ENCODE results near the gene SF3B4. TPM values are rescaled to one million over a fixed set of nuclear protein-coding genes. Genes with fewer than 3 reads are reported as not detected.
A peak's percentile ranks its signal among the peaks of the same experiment; 100 is the strongest.

Gene SF3B4
- total and polyA plus RNA-seq, 2 of the 4 experiments (the other 2 are of a cell fraction) = 6.6 to 64.4 TPM

DNA sequence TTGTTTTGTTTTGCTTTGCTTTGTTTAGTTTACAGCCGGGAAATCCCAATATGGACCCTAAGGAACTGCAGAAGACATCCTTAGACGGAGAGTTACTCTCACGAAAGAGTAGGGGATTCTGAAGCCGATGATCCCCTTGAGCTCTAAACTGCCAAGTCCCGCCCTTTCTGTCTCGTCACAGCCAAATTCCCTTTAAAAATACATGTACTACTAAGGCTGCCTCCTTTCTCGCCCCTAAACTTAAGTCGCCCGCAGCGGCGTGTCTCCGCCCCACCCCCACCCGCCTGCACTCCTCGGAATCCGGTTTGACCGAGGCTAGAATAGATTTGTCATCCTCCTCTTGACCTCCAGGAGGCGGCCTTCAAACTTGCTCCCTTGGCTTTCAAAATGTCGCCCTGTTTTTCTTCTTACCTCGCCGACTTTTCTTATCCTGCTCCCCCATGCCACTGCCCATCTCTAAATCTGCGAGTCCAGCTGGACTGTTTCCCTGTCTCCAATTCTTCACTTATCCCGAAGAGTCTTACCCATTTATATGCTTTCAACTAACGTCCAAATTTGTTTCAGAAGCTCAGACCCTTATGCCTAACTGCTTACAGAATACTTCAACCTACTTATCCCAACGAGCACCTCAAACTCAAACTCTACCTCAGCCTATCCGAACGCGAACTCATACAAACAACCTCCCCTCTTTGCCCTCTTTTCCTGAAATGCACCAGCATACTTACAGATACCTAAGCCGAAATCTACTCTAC, 39.2 kb downstream of the SF3B4 start (continued):
- no peak for TF ChIP-seq BHLHE40 (IDR thresholded peaks at IDR 0.05; ENCODE audit: low read depth, low read length)
- TF ChIP-seq SMC3 (IDR thresholded peaks at IDR 0.05; ENCODE audit: low read depth, low read length) = peak; percentile 44

DNA sequence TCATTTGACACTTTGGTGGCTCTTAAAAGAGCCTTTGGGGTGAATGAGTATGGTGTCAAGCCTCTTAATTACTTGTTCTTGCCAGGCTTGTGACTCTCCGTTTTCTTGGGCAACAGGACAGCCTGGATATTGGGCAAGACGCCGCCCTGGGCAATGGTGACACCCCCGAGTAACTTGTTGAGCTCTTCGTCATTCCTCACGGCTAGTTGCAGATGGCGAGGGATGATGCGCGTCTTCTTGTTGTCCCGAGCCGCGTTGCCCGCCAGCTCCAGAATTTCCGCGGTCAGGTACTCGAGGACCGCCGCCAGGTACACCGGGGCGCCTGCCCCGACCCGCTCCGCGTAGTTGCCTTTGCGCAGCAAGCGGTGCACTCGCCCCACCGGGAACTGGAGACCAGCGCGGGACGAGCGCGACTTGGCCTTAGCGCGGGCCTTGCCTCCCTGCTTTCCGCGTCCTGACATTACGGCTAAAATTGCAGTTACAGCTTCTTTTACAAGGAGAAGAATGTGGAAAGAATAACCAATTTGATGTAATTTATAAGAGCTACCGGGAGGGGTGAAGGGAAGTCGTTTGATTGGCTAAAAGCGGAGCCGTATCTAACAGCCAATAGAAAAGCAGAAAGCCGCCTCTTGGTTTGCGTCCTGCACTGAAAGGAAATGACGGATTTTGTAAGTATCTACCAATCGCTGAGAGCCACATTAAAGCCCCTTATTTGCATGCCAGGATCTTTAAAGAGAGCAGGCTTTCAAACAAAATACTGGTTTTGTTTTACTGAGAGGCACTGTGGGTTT, 40.0 kb downstream of the SF3B4 start:
- no peaks in the 10 kb centered on the region for H3K36me3 ChIP-seq (ENCODE audit: control insufficient read depth, insufficient read depth, low read length)
- ATAC-seq (ENCODE audit: low read depth) = peak; percentile 72
- peak; percentile 99 for DNase-seq
- H4K8ac ChIP-seq (ENCODE audit: low read depth in 2 of 2, low read length in 2 of 2) = peak overlapping the region in 1 of 2 experiments; percentile 97; a peak in 3 of 4 replicates
- BruUV-seq (replicated peaks) = no TSS peak
- H4K91ac ChIP-seq (ENCODE audit: insufficient read depth, low read depth, low read length) = peak overlapping the region; percentile 66; the same call in 1 of the 2 replicates
- peak overlapping the region; percentile 27; the same call in 1 of the 3 replicates for H2BK15ac ChIP-seq (ENCODE audit: low read depth, low read length)
- H3K23ac ChIP-seq (ENCODE audit: low read depth, low read length) = peak overlapping the region; percentile 96
- peak overlapping the region; percentile 92 for H2BK5ac ChIP-seq (ENCODE audit: low read depth, low read length, poor library complexity, severe bottlenecking)
- ChIA-PET CTCF (interaction anchor here (0.6 to 1.4 kb wide), 5 partner anchors 12 to 299 kb away, joined by 3 to 5 read pairs (median 3); no protein-coding TSS in a partner anchor), POLR2A (ENCODE audit: unreplicated experiment) (interaction anchor here (0.9 to 2.9 kb wide), 11 partner anchors 15 to 299 kb away, joined by 3 to 16 read pairs (median 5); partner anchors contain the start of genes OTUD7B and SF3B4)
- H3K4me1 ChIP-seq (ENCODE audit: control insufficient read depth, insufficient read depth, low read length) = peaks cover 3% of the 10 kb centered on the region; the same call in 1 of the 2 replicates
- H3K9me3 ChIP-seq (ENCODE audit: control insufficient read depth, insufficient read depth, low read length) = no peaks in the 10 kb centered on the region
- peak overlapping the region; percentile 89 for H3K9ac ChIP-seq (ENCODE audit: low read depth, low read length)
- H3K4ac ChIP-seq (ENCODE audit: low read depth, low read length) = peak overlapping the region; percentile 93
- intact Hi-C loops (cut with micrococcal nuclease) (no loop called here), in situ Hi-C loops (cut with MboI; ENCODE audit: low sequenced_read_pairs) (no loop called here), dilution Hi-C loops (cut with HindIII; ENCODE audit: low sequenced_read_pairs, unreplicated experiment) (no loop called here)
- H3K27ac ChIP-seq (ENCODE audit: insufficient read depth, low read length) = peak overlapping the region; percentile 91
- H4K5ac ChIP-seq (ENCODE audit: low read depth, low read length) = peak overlapping the region; percentile 77
- peak overlapping the region; percentile 95 for H3K4me2 ChIP-seq (ENCODE audit: low read depth, low read length)
- H4K20me1 ChIP-seq (ENCODE audit: insufficient read depth, low read length) = peaks cover 15% of the 10 kb centered on the region
- H3K4me3 ChIP-seq (ENCODE audit: insufficient read depth, low read depth, low read length) = peak overlapping the region; percentile 61
- WGBS, 2 experiments (ENCODE audit: extremely low coverage in 2 of 2, insufficient read length in 1 of 2) = 0% methylated on average over 33 of the region's 46 CpGs; no CpG with 5 or more reads in 1 of the 2 experiments
- H3K14ac ChIP-seq (replicated peaks; ENCODE audit: low read depth, low read length) = peak overlapping the region; percentile 73
- H2BK20ac ChIP-seq (ENCODE audit: low read depth, low read length) = peak overlapping the region; percentile 59
- H3K27me3 ChIP-seq (ENCODE audit: control insufficient read depth, insufficient read depth, low read length) = no peaks in the 10 kb centered on the region
- peak overlapping the region; percentile 84 for H2AFZ ChIP-seq (replicated peaks; ENCODE audit: low read length, poor library complexity)
- H3K79me1 ChIP-seq (ENCODE audit: low read depth in 1 of 2, low read length in 2 of 2) = peaks cover 3 to 19% of the 10 kb centered on the region in 2 experiments; a peak in 3 of 4 replicates
- peak overlapping the region; percentile 30; the same call in 1 of the 2 replicates for H2AK5ac ChIP-seq (ENCODE audit: low read depth, low read length)
- H3K18ac ChIP-seq (ENCODE audit: low read depth, low read length) = peak overlapping the region; percentile 71
- peak overlapping the region; percentile 66 for H2AK9ac ChIP-seq (replicated peaks; ENCODE audit: low read depth, low read length, poor library complexity)
- peak overlapping the region; percentile 93 for H3K56ac ChIP-seq (ENCODE audit: extremely low read depth, insufficient read depth, low read length)
- H3K9me1 ChIP-seq (ENCODE audit: insufficient read depth, low read length) = no peaks in the 10 kb centered on the region
- H2BK120ac ChIP-seq (ENCODE audit: low read depth, low read length) = peak overlapping the region; percentile 82
- TF ChIP-seq POLR2A (IDR thresholded peaks at IDR 0.05; ENCODE audit: low read depth, low read length) = peak; percentile 97
- no peak for TF ChIP-seq ELK1 (IDR thresholded peaks at IDR 0.05; ENCODE audit: borderline replicate concordance, low read depth, low read length)
- no peak for TF ChIP-seq RFX5 (IDR thresholded peaks at IDR 0.05; ENCODE audit: low read depth, low read length)
- TF ChIP-seq NFE2L2 (IDR thresholded peaks at IDR 0.05; ENCODE audit: low read depth, low read length) = no peak
- no peak for TF ChIP-seq SMC3 (IDR thresholded peaks at IDR 0.05; ENCODE audit: low read depth, low read length)
- no peak for TF ChIP-seq RAD21 (IDR thresholded peaks at IDR 0.05; ENCODE audit: low read length)
- peak; percentile 56; the same call in 1 of the 2 replicates for TF ChIP-seq MAZ (IDR thresholded peaks at IDR 0.05; ENCODE audit: borderline replicate concordance, low read depth, low read length)
- TF ChIP-seq, protein P1, sequence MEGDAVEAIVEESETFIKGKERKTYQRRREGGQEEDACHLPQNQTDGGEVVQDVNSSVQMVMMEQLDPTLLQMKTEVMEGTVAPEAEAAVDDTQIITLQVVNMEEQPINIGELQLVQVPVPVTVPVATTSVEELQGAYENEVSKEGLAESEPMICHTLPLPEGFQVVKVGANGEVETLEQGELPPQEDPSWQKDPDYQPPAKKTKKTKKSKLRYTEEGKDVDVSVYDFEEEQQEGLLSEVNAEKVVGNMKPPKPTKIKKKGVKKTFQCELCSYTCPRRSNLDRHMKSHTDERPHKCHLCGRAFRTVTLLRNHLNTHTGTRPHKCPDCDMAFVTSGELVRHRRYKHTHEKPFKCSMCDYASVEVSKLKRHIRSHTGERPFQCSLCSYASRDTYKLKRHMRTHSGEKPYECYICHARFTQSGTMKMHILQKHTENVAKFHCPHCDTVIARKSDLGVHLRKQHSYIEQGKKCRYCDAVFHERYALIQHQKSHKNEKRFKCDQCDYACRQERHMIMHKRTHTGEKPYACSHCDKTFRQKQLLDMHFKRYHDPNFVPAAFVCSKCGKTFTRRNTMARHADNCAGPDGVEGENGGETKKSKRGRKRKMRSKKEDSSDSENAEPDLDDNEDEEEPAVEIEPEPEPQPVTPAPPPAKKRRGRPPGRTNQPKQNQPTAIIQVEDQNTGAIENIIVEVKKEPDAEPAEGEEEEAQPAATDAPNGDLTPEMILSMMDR (conservative IDR thresholded peaks at IDR 0.05; ENCODE audit: low read depth, low read length) = no peak
